ENCODE results near the gene RFTN1. TPM values are rescaled to one million over a fixed set of nuclear protein-coding genes. Genes with fewer than 3 reads are reported as not detected.
"Not testable (repeated sequence)": the region's sequence is repeated elsewhere in the genome, so short reads cannot be mapped to it uniquely, and the experiment has no call there.

Gene RFTN1
- total and polyA plus RNA-seq, 7 donors: 10.9 to 26.4 (median 22.2) TPM

DNA sequence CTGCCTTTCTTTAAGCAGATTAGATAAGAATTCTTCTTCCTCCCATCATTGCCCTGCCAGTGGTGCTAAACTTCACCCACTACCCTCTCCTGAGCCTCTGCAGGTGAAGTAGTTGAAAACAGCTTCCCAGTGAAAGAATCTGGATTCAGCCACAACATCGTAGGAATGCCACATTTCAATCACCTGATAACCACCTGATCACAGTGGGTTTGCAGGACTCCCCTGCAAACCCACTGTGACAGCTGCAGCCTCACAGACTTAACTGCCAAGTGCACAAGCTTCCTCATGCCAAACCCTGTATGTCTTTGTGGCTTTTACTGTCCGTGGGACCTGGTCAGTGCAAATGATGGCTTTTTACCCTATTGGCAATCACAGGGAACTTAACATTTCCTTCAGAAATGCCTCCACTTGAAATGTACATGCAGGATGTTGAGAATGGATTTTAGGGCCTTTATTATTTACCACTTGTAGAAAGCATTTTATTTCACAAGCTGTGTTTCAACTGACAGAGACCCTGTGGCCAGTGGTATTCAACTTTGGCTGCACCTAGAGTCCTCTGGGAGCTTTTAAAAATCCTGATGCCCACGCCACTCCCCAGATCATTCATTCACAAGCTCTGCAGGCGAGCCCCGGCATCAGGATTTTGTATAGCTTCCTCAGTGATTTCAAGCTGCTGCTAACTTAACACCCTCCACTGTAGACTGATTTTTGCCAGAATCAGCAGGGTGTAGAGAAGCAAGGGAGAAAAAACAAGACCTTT is 199.4 kb downstream of the RFTN1 start:
- Histone ChIP-seq H3K9me3 (no peaks in the 10 kb centered on the region), H3K4me1 (no peaks in the 10 kb centered on the region), H3K36me3 (peaks cover 0 to 26% (median 2%) of the 10 kb centered on the region in 4 donors), H3K27me3 (no peaks in the 10 kb centered on the region), H3K27ac (peak overlapping the region in 1 of 4 donors; percentile 35), H3K4me3 (no peak overlapping the region)
- WGBS, 2 donors: 74 to 87% methylated on average over 5 of the region's 5 CpGs
- intact Hi-C loops (cut with DNase I): no loop called here
- DNase-seq: no peak
- TF ChIP-seq, protein P1, sequence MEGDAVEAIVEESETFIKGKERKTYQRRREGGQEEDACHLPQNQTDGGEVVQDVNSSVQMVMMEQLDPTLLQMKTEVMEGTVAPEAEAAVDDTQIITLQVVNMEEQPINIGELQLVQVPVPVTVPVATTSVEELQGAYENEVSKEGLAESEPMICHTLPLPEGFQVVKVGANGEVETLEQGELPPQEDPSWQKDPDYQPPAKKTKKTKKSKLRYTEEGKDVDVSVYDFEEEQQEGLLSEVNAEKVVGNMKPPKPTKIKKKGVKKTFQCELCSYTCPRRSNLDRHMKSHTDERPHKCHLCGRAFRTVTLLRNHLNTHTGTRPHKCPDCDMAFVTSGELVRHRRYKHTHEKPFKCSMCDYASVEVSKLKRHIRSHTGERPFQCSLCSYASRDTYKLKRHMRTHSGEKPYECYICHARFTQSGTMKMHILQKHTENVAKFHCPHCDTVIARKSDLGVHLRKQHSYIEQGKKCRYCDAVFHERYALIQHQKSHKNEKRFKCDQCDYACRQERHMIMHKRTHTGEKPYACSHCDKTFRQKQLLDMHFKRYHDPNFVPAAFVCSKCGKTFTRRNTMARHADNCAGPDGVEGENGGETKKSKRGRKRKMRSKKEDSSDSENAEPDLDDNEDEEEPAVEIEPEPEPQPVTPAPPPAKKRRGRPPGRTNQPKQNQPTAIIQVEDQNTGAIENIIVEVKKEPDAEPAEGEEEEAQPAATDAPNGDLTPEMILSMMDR (IDR thresholded peaks at IDR 0.05): no peak
- TF ChIP-seq EP300 (IDR thresholded peaks at IDR 0.05) (no peak), POLR2A (IDR thresholded peaks at IDR 0.05) (no peak)

DNA sequence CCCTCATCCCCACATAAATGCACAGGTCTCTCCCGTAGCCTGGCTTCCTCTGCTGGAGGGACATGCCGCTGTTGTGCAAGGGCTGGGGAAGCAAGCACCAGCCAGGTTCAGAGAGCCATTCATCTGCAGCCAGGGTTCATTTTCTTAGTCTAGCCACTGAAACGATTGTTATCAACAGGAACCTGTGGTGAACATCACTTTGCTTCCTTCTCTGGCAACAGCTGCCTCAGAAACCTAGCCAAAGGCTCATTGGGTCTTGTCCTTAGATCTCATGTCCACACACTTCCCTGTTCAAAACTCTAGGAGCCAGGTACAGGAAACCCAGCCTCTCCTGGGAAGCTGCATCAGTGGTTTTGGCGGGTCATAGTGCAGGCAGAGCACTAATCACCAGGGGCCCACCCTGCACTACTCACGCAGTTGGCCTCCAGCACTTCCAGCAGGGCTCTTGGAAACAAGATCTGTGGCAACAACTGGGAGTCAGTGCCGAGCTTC is 201.5 kb downstream of the RFTN1 start:
- Histone ChIP-seq H3K36me3 (peaks cover 0 to 26% (median 2%) of the 10 kb centered on the region in 4 donors), H3K4me1 (no peaks in the 10 kb centered on the region), H3K9me3 (no peaks in the 10 kb centered on the region), H3K27me3 (no peaks in the 10 kb centered on the region), H3K27ac (peak overlapping the region in 1 of 4 donors; percentile 74), H3K4me3 (no peak overlapping the region)
- TF ChIP-seq POLR2AphosphoS5 (IDR thresholded peaks at IDR 0.05): no peak
- TF ChIP-seq POLR2A (IDR thresholded peaks at IDR 0.05): no peak
- DNase-seq: no peak
- 42 to 74% methylated on average over 6 of the region's 6 CpGs for WGBS, 2 donors
- intact Hi-C loops (cut with DNase I): no loop called here

DNA sequence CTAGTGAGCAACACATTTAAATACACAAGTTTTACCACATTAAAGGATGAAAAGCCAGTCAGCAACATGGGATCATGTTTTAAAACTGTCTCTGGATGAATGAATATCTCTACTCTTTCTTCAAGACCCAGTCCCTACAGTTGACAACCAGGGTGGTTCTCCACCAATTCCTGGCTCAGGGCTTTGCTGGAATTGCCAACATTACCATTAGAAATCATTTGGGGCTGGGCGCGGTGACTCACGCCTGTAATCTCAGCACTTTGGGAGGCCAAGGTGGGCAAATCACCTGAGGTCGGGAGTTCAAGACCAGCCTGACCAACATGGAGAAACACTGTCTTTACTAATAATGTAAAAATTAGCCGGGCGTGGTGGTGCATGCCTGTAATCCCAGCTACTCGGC is 203.0 kb downstream of the RFTN1 start:
- H3K27me3 ChIP-seq; H3K4me1 ChIP-seq; H3K9me3 ChIP-seq; DNase-seq; intact Hi-C loops (cut with DNase I); H3K4me3 ChIP-seq: not testable (repeated sequence)
- 93 to 97% methylated on average over 7 of the region's 7 CpGs for WGBS, 2 donors
- peaks cover 0 to 20% (median 0%) of the 10 kb centered on the region in 4 donors for H3K36me3 ChIP-seq
- peak overlapping the region in 1 of 4 donors; percentile 74 for H3K27ac ChIP-seq

DNA sequence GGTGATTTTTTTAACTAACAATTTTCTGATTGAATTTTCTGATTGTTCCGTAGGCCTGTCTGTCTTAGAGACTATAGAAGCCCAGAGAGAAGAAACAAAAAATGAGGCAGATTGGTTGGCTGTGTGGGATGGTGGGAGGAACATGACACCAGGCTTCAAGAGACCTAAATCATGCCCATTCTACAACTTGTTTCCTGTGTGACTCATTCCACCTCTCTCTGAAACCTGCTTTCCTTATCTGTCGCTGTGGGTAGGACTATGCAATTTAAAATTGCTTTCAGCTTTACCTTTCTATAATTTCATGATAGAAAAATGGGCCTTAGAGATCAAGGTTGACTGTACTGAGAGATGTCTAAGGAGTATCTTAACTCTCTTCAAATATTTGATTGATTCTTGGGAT is 203.9 kb downstream of the RFTN1 start:
- no peaks in the 10 kb centered on the region for H3K9me3 ChIP-seq
- H3K36me3 ChIP-seq: peaks cover 0 to 25% (median 0%) of the 10 kb centered on the region in 4 donors
- intact Hi-C loops (cut with DNase I): no loop called here
- H3K4me1 ChIP-seq: no peaks in the 10 kb centered on the region
- 55 to 76% methylated on average over 1 to 2 of the region's 2 CpGs for WGBS, 2 donors
- no peak for TF ChIP-seq EP300 (IDR thresholded peaks at IDR 0.05)
- TF ChIP-seq POLR2AphosphoS5 (IDR thresholded peaks at IDR 0.05): no peak
- TF ChIP-seq POLR2A (IDR thresholded peaks at IDR 0.05): no peak
- TF ChIP-seq, protein P1 (IDR thresholded peaks at IDR 0.05): no peak
- no peaks in the 10 kb centered on the region for H3K27me3 ChIP-seq
- DNase-seq: no peak
- no peak overlapping the region for H3K4me3 ChIP-seq
- H3K27ac ChIP-seq: peak overlapping the region in 1 of 4 donors; percentile 74

DNA sequence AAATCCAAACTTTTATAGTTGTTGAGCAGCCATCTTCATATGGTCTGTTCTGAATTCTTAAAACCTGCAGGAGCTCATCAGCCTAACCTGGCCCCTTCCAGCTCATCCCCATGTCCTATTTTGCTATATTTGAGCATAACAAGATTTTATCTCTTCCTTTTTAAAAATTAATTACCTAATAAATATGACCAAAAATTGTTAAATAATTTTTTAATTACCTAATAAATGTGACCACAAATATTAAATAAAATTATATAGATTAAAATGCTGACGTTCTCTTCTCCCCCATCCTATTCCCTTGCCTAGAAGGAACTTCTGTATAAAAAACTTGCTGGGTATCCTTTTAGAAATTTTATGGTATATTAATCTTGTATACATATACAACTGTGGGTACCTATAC is 204.8 kb downstream of the RFTN1 start:
- no peak for DNase-seq
- Histone ChIP-seq H3K4me3 (no peak overlapping the region), H3K36me3 (peaks cover 0 to 29% (median 0%) of the 10 kb centered on the region in 4 donors), H3K9me3 (no peaks in the 10 kb centered on the region), H3K27ac (no peak overlapping the region), H3K4me1 (no peaks in the 10 kb centered on the region), H3K27me3 (no peaks in the 10 kb centered on the region)
- intact Hi-C loops (cut with DNase I): no loop called here
- TF ChIP-seq POLR2AphosphoS5 (IDR thresholded peaks at IDR 0.05) (no peak), POLR2A (IDR thresholded peaks at IDR 0.05) (no peak), EP300 (IDR thresholded peaks at IDR 0.05) (no peak)
- TF ChIP-seq, protein P1 (IDR thresholded peaks at IDR 0.05): no peak
- WGBS, 2 donors: 94 to 97% methylated on average over 1 of the region's 1 CpG

Data from sigmoid colon (tissue), 7 donors.